ENCODE results near the gene SLC51B.

The SLC51B gene

DNA sequence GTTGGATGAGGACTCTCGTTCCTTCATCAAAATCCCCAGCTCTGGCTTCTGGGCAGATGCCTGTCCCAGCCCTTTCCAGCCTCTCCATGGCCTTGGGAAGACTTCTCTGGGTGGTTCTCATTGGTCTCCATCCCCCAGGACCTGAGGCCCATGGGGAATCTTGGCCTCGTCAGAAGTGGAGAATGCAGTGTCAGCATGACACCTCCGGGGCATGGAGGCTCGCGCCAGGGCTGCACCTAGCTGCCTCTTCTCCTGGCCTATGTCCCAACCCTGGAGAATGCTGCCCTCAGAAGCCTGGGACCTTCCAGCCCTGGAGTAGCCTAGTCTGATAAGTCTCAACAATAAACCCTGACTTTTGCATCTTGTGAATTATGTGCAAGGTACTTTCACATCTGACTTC lies 34.4 kb downstream of the SLC51B start:
- Histone ChIP-seq H3K9me3 (ENCODE audit: control insufficient read depth in 1 of 2, low read length in 2 of 2) (no peaks in the 10 kb centered on the region), H3K4me1 (ENCODE audit: control insufficient read depth in 1 of 2, insufficient read depth in 2 of 2, low read length in 2 of 2) (peaks cover 19 to 30% of the 10 kb centered on the region in 2 donors), H3K4me3 (ENCODE audit: low read depth in 1 of 2, low read length in 2 of 2) (no peak overlapping the region), H3K36me3 (ENCODE audit: control insufficient read depth in 1 of 2, insufficient read depth in 2 of 2, low read length in 2 of 2) (no peaks in the 10 kb centered on the region), H3K27me3 (ENCODE audit: control insufficient read depth in 1 of 2, insufficient read depth in 2 of 2, low read length in 2 of 2) (no peaks in the 10 kb centered on the region), H3K9ac (ENCODE audit: low read depth in 1 of 2, low read length in 2 of 2) (no peak overlapping the region), H3K27ac (ENCODE audit: low read depth, low read length) (no peak overlapping the region)

DNA sequence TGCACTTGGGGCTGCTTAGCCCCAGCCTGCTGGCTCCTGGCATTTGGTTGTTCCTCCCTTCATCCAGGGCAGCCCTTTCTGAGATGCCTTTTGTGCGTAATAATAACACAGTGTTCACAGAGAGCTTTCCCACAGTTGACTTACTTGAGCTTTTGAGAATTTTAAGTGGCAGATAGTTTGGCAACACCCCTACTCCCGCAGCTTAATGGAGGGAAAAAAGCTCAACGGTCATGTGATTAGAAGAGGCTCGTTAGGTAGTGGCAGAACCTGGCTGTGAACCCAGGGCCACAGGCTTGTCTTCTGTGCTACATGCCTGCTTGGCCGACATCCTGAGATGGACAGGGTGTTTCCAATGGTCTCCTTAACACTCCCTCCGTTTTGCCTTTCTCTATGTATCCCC lies 36.1 kb downstream of the SLC51B start:
- H3K27ac ChIP-seq (ENCODE audit: low read depth, low read length) = no peak overlapping the region
- H3K27me3 ChIP-seq (ENCODE audit: control insufficient read depth in 1 of 2, insufficient read depth in 2 of 2, low read length in 2 of 2) = no peaks in the 10 kb centered on the region
- H3K9ac ChIP-seq (ENCODE audit: low read depth in 1 of 2, low read length in 2 of 2) = no peak overlapping the region
- peaks cover 26 to 45% of the 10 kb centered on the region in 2 donors for H3K4me1 ChIP-seq (ENCODE audit: control insufficient read depth in 1 of 2, insufficient read depth in 2 of 2, low read length in 2 of 2)
- H3K9me3 ChIP-seq (ENCODE audit: control insufficient read depth in 1 of 2, low read length in 2 of 2) = no peaks in the 10 kb centered on the region
- H3K36me3 ChIP-seq (ENCODE audit: control insufficient read depth in 1 of 2, insufficient read depth in 2 of 2, low read length in 2 of 2) = no peaks in the 10 kb centered on the region
- no peak overlapping the region for H3K4me3 ChIP-seq (ENCODE audit: low read depth in 1 of 2, low read length in 2 of 2)

DNA sequence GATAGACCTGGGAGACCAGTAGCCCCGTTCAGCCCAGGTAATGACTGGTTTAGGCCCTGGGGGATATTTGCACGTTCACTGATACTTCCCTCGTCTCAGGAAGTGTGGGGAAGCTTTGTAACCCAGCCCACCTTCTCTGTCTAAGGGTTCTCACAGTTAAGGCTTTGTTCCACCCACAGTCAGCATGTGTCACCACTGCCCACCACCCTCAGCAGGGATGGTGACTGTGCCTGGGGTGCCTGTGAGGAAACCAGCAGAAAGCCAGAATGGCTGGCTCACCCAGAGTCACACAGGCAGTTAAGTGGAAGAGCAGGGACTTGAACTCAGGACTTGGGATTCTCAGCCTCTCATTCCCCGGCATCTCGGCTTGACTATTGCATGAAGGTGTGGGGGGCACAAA lies 36.6 kb downstream of the SLC51B start:
- H3K9ac ChIP-seq (ENCODE audit: low read depth in 1 of 2, low read length in 2 of 2) = no peak overlapping the region
- no peaks in the 10 kb centered on the region for H3K27me3 ChIP-seq (ENCODE audit: control insufficient read depth in 1 of 2, insufficient read depth in 2 of 2, low read length in 2 of 2)
- no peak overlapping the region for H3K27ac ChIP-seq (ENCODE audit: low read depth, low read length)
- no peaks in the 10 kb centered on the region for H3K36me3 ChIP-seq (ENCODE audit: control insufficient read depth in 1 of 2, insufficient read depth in 2 of 2, low read length in 2 of 2)
- H3K9me3 ChIP-seq (ENCODE audit: control insufficient read depth in 1 of 2, low read length in 2 of 2) = no peaks in the 10 kb centered on the region
- peaks cover 26 to 45% of the 10 kb centered on the region in 2 donors for H3K4me1 ChIP-seq (ENCODE audit: control insufficient read depth in 1 of 2, insufficient read depth in 2 of 2, low read length in 2 of 2)
- H3K4me3 ChIP-seq (ENCODE audit: low read depth in 1 of 2, low read length in 2 of 2) = no peak overlapping the region

DNA sequence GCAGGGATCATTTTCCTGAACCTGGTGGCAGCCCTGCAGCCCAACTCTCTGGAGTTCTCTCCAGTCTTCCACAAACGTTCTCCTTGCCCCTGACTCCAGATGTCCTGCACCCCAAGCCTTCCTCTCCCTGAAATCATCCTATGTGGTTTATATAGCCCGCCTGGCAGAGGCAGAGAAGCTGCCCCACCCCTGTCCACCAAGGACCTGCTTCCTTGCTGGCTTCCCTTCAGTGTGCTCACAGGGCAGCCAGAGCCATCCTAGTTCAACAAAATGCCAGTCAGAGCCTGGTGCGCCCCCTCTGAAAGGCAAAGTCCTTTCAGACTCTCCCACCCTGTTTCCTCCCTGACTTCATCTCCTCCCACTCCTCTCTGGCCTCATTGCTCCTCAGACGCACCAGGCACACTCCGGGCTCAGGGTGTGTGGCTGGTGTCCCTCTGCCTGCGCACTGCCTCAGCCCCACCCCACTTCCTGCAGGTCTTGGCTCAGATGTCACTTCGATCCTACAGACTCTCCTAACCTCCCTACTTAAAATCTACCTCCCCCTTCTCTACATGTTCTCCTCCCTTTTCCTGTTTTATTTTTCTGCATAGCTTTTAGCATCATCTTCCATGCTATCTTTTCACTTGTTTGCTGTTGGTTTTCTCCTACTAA lies 37.2 kb downstream of the SLC51B start:
- no peaks in the 10 kb centered on the region for H3K9me3 ChIP-seq (ENCODE audit: control insufficient read depth in 1 of 2, low read length in 2 of 2)
- no peaks in the 10 kb centered on the region for H3K27me3 ChIP-seq (ENCODE audit: control insufficient read depth in 1 of 2, insufficient read depth in 2 of 2, low read length in 2 of 2)
- H3K36me3 ChIP-seq (ENCODE audit: control insufficient read depth in 1 of 2, insufficient read depth in 2 of 2, low read length in 2 of 2) = no peaks in the 10 kb centered on the region
- peaks cover 28 to 51% of the 10 kb centered on the region in 2 donors for H3K4me1 ChIP-seq (ENCODE audit: control insufficient read depth in 1 of 2, insufficient read depth in 2 of 2, low read length in 2 of 2)
- no peak overlapping the region for H3K27ac ChIP-seq (ENCODE audit: low read depth, low read length)
- no peak overlapping the region for H3K4me3 ChIP-seq (ENCODE audit: low read depth in 1 of 2, low read length in 2 of 2)
- peak overlapping the region in 1 of 2 donors; percentile 15 for H3K9ac ChIP-seq (ENCODE audit: low read depth in 1 of 2, low read length in 2 of 2)

DNA sequence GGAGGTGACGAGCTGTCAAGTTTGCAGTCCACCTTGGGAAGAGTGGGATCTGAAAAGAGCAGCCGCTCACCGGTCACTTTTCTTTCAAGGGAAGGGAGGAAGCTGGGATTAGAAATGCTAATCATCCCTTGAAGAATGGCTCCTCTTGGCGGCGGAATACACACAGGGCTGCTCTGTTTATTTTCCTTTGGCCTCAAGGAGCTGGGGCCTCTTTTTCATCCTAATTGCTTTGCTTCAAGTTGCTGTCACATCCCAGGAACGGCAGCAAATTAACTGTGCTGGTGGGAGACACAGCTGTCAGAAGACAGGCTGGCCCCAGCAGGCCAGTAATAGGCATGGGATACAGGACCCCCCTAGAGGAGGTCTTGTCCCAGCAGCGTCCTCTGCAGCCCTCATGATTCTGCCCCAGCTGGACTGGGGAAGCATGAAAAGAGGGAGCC lies 38.1 kb downstream of the SLC51B start:
- H3K4me3 ChIP-seq (ENCODE audit: low read depth in 1 of 2, low read length in 2 of 2) = no peak overlapping the region
- no peaks in the 10 kb centered on the region for H3K27me3 ChIP-seq (ENCODE audit: control insufficient read depth in 1 of 2, insufficient read depth in 2 of 2, low read length in 2 of 2)
- no peak overlapping the region for H3K9ac ChIP-seq (ENCODE audit: low read depth in 1 of 2, low read length in 2 of 2)
- no peaks in the 10 kb centered on the region for H3K9me3 ChIP-seq (ENCODE audit: control insufficient read depth in 1 of 2, low read length in 2 of 2)
- no peaks in the 10 kb centered on the region for H3K36me3 ChIP-seq (ENCODE audit: control insufficient read depth in 1 of 2, insufficient read depth in 2 of 2, low read length in 2 of 2)
- H3K4me1 ChIP-seq (ENCODE audit: control insufficient read depth in 1 of 2, insufficient read depth in 2 of 2, low read length in 2 of 2) = peaks cover 36 to 57% of the 10 kb centered on the region in 2 donors
- no peak overlapping the region for H3K27ac ChIP-seq (ENCODE audit: low read depth, low read length)

DNA sequence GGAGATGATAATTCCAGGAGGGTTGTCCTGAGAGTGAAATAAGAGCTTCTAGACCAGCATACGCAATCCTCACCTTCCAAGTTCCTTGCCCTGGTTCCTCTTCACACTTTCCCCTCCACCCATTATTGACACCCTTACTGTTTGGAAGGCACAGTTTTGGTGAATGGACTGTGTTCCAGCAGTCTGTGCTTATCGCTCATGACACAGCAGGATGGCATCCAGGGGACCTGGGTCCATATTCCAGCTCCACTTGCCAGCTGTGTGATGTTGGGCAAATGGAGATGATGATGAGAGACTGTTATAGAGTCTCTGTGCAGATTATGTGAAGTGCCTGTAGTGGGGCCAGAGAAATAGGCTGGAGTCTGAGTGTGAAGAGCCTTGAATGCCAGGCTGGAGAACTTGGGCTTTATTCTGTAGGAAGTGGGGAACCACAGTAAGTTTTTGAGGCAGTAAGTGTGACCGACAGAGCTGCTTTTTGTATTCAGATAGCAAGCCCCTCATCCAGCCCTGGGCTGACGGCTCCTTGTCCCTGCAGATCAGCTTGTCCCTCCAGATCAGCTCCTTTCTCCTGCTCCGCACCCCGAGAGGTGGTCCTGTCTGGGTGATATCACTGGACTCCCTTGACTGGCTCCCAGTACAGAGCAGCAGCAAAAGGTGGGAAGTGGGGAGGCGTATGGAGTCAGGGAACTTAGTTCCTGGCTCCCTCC lies 39.5 kb downstream of the SLC51B start:
- no peak overlapping the region for H3K27ac ChIP-seq (ENCODE audit: low read depth, low read length)
- H3K36me3 ChIP-seq (ENCODE audit: control insufficient read depth in 1 of 2, insufficient read depth in 2 of 2, low read length in 2 of 2) = no peaks in the 10 kb centered on the region
- no peak overlapping the region for H3K4me3 ChIP-seq (ENCODE audit: low read depth in 1 of 2, low read length in 2 of 2)
- H3K9ac ChIP-seq (ENCODE audit: low read depth in 1 of 2, low read length in 2 of 2) = no peak overlapping the region
- H3K9me3 ChIP-seq (ENCODE audit: control insufficient read depth in 1 of 2, low read length in 2 of 2) = no peaks in the 10 kb centered on the region
- no peaks in the 10 kb centered on the region for H3K27me3 ChIP-seq (ENCODE audit: control insufficient read depth in 1 of 2, insufficient read depth in 2 of 2, low read length in 2 of 2)
- peaks cover 50 to 68% of the 10 kb centered on the region in 2 donors for H3K4me1 ChIP-seq (ENCODE audit: control insufficient read depth in 1 of 2, insufficient read depth in 2 of 2, low read length in 2 of 2)

DNA sequence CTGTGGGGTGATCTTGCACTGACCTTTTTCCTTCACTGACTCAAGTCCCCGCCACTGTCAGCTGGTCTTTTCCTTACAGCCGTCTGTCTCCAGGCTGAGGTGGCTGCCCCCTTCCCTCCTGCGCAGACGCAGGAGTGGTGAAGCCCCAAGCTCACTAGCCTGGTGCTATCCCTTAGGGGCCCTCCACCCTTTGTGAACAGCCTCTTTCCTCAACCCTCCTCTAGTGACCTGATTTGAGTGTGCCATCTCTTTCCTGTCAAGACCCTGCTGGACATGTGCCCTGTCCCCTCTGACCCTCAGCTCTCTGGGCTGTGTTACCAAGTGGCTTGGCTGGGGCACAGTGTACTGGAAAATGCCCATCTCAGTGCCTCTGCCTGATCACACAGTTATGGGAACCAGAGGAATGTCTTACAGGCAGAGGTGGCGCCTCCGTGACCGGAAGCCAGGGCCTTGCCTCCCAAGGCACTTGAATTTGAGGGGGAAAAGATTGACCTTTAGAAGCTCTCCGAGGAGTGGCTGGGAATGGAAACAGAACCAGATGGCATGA lies 40.1 kb downstream of the SLC51B start:
- Histone ChIP-seq H3K9ac (ENCODE audit: low read depth in 1 of 2, low read length in 2 of 2) (no peak overlapping the region), H3K9me3 (ENCODE audit: control insufficient read depth in 1 of 2, low read length in 2 of 2) (no peaks in the 10 kb centered on the region), H3K27me3 (ENCODE audit: control insufficient read depth in 1 of 2, insufficient read depth in 2 of 2, low read length in 2 of 2) (no peaks in the 10 kb centered on the region), H3K4me3 (ENCODE audit: low read depth in 1 of 2, low read length in 2 of 2) (no peak overlapping the region), H3K27ac (ENCODE audit: low read depth, low read length) (no peak overlapping the region), H3K4me1 (ENCODE audit: control insufficient read depth in 1 of 2, insufficient read depth in 2 of 2, low read length in 2 of 2) (peaks cover 52 to 73% of the 10 kb centered on the region in 2 donors), H3K36me3 (ENCODE audit: control insufficient read depth in 1 of 2, insufficient read depth in 2 of 2, low read length in 2 of 2) (no peaks in the 10 kb centered on the region)

DNA sequence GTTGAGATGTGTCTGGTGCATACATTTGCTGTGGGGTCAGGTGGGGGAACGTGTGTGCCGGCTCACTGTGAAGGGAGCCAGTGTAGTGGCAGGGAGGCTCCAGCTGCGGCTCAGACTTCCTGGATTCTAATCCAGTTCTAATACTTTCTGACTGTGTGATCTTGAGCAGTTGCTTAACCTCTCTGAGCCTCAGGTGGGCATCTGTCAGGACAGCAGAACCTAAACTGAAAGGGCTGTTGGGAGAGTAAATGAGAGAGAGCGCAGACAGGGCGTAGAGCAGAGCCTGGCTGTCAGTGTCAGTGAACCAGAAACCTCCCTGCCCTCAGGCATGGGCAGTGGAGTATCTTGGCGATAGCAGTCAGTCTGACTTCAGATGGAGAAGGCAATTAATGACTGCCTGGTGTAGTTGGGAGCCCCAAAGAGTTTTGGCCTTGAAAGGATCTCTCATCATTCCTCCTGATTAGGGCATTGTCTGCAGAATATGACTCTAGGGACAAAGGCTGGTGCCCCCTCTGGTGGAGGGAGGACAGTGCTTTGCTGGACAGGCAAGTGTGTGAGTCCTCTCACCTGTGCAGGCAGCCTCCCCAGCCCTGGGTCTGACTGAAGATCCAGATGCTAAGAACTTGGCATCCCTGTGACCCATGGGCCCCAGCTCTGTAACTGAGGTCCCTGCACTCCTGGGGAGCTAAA lies 40.9 kb downstream of the SLC51B start:
- no peak overlapping the region for H3K9ac ChIP-seq (ENCODE audit: low read depth in 1 of 2, low read length in 2 of 2)
- H3K36me3 ChIP-seq (ENCODE audit: control insufficient read depth in 1 of 2, insufficient read depth in 2 of 2, low read length in 2 of 2) = no peaks in the 10 kb centered on the region
- H3K27me3 ChIP-seq (ENCODE audit: control insufficient read depth in 1 of 2, insufficient read depth in 2 of 2, low read length in 2 of 2) = no peaks in the 10 kb centered on the region
- no peak overlapping the region for H3K27ac ChIP-seq (ENCODE audit: low read depth, low read length)
- no peaks in the 10 kb centered on the region for H3K9me3 ChIP-seq (ENCODE audit: control insufficient read depth in 1 of 2, low read length in 2 of 2)
- no peak overlapping the region for H3K4me3 ChIP-seq (ENCODE audit: low read depth in 1 of 2, low read length in 2 of 2)
- peaks cover 52 to 73% of the 10 kb centered on the region in 2 donors for H3K4me1 ChIP-seq (ENCODE audit: control insufficient read depth in 1 of 2, insufficient read depth in 2 of 2, low read length in 2 of 2)

DNA sequence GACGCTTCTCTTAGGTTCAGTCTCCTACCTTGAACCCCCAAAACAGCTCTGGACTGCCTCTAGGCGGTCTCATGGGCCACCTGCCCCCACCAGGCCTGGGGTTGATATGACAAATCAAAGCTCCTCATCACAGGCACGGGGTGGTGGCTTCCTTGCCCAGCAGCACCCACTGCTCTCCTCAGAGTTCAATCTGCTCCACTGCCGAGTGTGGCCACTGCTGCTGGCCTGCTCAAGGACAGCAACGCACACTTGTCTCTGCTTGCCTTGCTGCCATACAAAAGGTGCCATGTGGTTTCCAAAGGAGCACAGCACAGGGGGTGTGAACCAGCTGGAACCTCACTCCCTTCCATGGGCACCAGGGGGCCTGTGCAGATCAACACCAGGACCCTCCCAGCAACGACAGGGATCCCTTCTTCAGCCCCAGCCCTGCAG lies 41.5 kb downstream of the SLC51B start:
- Histone ChIP-seq H3K9ac (ENCODE audit: low read depth in 1 of 2, low read length in 2 of 2) (no peak overlapping the region), H3K27me3 (ENCODE audit: control insufficient read depth in 1 of 2, insufficient read depth in 2 of 2, low read length in 2 of 2) (no peaks in the 10 kb centered on the region), H3K4me3 (ENCODE audit: low read depth in 1 of 2, low read length in 2 of 2) (no peak overlapping the region), H3K9me3 (ENCODE audit: control insufficient read depth in 1 of 2, low read length in 2 of 2) (no peaks in the 10 kb centered on the region), H3K36me3 (ENCODE audit: control insufficient read depth in 1 of 2, insufficient read depth in 2 of 2, low read length in 2 of 2) (no peaks in the 10 kb centered on the region), H3K27ac (ENCODE audit: low read depth, low read length) (no peak overlapping the region), H3K4me1 (ENCODE audit: control insufficient read depth in 1 of 2, insufficient read depth in 2 of 2, low read length in 2 of 2) (peaks cover 51 to 73% of the 10 kb centered on the region in 2 donors)

DNA sequence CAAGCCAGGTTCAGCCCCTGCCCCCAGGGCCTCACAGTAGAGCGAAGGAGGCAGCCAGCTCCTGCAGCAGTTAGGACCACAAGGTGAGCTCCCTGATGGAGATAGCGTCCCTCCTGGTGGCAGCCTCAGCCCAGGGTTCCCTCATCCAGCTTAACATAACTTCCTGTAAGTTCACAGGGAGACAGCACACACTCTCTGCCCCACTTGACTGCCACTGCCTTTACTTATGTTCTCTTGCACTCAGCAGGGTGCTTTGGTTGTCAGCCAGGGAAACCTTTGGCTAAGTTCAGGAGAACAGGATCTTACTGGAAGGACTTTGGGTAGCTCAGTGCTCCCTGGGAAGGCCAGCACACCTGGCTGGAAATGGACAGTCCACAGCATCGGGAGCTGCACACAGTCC lies 42.2 kb downstream of the SLC51B start:
- Histone ChIP-seq H3K27ac (ENCODE audit: low read depth, low read length) (peak overlapping the region; percentile 35), H3K27me3 (ENCODE audit: control insufficient read depth in 1 of 2, insufficient read depth in 2 of 2, low read length in 2 of 2) (no peaks in the 10 kb centered on the region), H3K9me3 (ENCODE audit: control insufficient read depth in 1 of 2, low read length in 2 of 2) (no peaks in the 10 kb centered on the region), H3K36me3 (ENCODE audit: control insufficient read depth in 1 of 2, insufficient read depth in 2 of 2, low read length in 2 of 2) (no peaks in the 10 kb centered on the region), H3K4me1 (ENCODE audit: control insufficient read depth in 1 of 2, insufficient read depth in 2 of 2, low read length in 2 of 2) (peaks cover 44 to 67% of the 10 kb centered on the region in 2 donors), H3K4me3 (ENCODE audit: low read depth in 1 of 2, low read length in 2 of 2) (no peak overlapping the region), H3K9ac (ENCODE audit: low read depth in 1 of 2, low read length in 2 of 2) (peak overlapping the region in 1 of 2 donors; percentile 58)
